GM13977 (cell line): Measurements from ENCODE around the gene WWOX.

ENCODE experiments used
- DNase-seq: peaks from one replicate; pipeline ENCODE4 v3.0.0; 2012; ENCODE audit warnings: low spot score
- in situ Hi-C: fragments of 300-500 bp; cut with MboI; formaldehyde crosslinking; loops from one replicate; pipeline ENCODE4 v1.12.0; 2022; ENCODE audit warnings: low sequenced_read_pairs, low pct_unique_long_range_greater_than_20kb, mixed read lengths, inconsistent platforms; ENCODE audit not compliant: unreplicated experiment
- TF ChIP-seq, protein P1 (sequence below): IDR thresholded peaks from 2 replicates; pipeline ENCODE4 v1.5.1; 2012; ENCODE audit warnings: mild to moderate bottlenecking, control low read depth; ENCODE audit not compliant: insufficient read depth; ENCODE audit errors: extremely low read depth, missing control alignments

Gene WWOX

GRCh38 chr16:78889346-78889745, 789.9 kb downstream of the WWOX start:
- TF ChIP-seq, protein P1, sequence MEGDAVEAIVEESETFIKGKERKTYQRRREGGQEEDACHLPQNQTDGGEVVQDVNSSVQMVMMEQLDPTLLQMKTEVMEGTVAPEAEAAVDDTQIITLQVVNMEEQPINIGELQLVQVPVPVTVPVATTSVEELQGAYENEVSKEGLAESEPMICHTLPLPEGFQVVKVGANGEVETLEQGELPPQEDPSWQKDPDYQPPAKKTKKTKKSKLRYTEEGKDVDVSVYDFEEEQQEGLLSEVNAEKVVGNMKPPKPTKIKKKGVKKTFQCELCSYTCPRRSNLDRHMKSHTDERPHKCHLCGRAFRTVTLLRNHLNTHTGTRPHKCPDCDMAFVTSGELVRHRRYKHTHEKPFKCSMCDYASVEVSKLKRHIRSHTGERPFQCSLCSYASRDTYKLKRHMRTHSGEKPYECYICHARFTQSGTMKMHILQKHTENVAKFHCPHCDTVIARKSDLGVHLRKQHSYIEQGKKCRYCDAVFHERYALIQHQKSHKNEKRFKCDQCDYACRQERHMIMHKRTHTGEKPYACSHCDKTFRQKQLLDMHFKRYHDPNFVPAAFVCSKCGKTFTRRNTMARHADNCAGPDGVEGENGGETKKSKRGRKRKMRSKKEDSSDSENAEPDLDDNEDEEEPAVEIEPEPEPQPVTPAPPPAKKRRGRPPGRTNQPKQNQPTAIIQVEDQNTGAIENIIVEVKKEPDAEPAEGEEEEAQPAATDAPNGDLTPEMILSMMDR, result no peak
- in situ Hi-C loops, result no loop called here
- DNase-seq, result no peak

- TF ChIP-seq, protein P1, result no peak
- no peak for DNase-seq
- in situ Hi-C loops, result no loop called here
Observed at GRCh38 chr16:78890373-78890895, 791.0 kb downstream of the WWOX start.

DNA sequence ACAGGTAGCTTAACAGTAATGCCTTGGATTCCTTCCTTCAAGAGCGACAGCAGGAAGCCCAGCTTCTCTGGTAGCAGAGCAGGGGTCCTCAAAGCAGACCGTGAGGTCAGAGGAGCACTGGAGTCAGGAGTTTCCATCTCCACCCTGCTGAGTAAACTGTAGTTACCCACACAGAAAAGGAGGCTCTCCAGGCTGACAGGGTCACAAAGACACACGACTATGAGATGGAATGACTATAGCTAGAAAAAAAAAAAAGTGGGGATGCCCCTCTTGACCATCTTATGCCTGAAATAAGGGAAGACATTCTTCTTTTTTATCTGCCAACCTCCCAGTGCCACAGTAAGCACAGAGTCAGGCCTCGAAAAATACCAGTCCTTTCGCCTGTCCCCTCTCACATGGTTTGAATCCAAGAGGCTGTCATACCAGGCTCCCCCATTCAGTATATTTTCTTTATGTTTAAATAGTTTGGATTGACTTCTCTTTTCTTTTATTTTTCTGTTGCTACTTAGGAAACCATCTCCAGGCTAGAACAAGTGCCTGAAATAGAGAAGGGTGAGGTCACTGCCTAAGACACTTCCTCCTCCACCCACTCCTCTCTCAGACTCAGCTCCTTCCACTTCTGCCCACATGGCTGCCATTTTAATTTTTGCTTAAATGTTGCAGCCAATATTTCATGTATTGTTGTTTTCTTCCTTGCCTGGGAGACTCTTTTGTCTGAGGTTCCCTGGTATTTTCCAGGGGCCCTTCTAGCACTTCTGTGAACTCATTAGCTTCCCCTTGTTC, 793.7 kb downstream of the WWOX start:
- in situ Hi-C loops, result no loop called here
- TF ChIP-seq, protein P1, result no peak
- DNase-seq, result no peak

DNA sequence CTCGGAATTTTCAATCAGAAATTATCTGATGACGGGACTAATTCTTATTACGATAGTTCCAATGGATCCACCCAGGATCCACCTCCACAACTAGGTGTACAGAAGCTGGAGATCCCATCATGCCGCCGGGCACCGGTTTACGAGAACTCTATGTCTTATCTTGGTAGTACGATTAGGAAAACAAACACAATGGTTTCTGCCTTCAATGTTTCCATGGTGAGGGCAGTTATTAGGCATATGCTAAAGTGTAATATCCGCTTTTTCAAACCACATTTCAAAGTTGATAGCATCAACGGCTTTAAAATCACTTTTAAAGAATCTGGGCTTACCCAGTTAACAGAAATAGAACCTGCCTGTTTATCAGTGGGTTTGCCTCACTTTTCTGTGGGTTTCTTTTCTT, 795.4 kb downstream of the WWOX start:
- DNase-seq, result no peak
- TF ChIP-seq, protein P1, result no peak
- in situ Hi-C loops, result no loop called here

DNA sequence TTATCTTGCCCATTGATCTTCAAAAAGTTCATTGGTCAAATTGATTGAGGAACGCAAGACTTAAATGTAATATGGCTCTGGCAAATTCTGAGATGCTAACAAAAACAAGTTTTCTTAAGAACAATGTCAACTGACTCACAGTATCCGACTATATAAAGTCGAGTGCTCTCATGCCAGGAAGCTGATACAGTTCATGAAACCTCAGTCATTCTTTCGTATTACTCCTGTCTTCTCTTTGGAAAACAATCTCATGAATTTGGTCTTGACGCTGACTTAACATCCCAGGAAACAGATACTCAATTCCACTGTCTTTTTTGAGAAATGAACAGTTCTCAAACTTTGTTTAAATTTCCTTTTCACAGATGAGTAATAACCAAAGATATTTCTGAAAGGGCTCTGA, 796.2 kb downstream of the WWOX start:
- no peak for DNase-seq
- TF ChIP-seq, protein P1, result no peak
- in situ Hi-C loops, result no loop called here

GRCh38 chr16:78896280-78896679, 796.8 kb downstream of the WWOX start:
- TF ChIP-seq, protein P1, result no peak
- no peak for DNase-seq
- in situ Hi-C loops, result no loop called here

- in situ Hi-C loops, result no loop called here
- TF ChIP-seq, protein P1, result no peak
- DNase-seq, result no peak
Observed at GRCh38 chr16:78897299-78897698, 797.8 kb downstream of the WWOX start.
